ENCODE measurements around the gene CNTF. TPM values are rescaled to one million over a fixed set of nuclear protein-coding genes. Genes with fewer than 3 reads are reported as not detected.

CNTF gene
- total RNA-seq, 1 donor from 2014 or later = 1.2 TPM

DNA sequence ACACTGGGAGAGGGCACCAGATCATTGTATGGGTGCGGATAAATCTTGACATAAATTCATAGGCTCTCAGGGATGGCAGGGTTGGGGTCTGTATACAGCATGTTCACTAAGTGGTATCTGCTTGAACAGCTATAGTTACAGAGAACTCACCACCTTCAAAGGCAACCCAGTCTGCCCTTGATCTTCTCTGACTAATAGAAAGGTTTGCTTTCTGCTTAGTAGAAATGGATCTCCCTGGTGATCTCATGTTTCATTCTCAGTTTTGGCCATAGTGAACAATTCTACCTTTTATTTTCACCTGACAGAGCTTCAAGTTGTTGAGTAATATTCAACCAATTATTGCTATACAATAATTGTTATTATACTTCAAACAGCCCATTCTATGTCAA lies 32.4 kb downstream of the CNTF start:
- intact Hi-C loops (cut with DNase I) = no loop called here

GRCh38 chr11:58656348-58656747 lies 33.9 kb downstream of the CNTF start:
- TF ChIP-seq CTCF (IDR thresholded peaks at IDR 0.05) = no peak
- no peaks in the 10 kb centered on the region for H3K9me3 ChIP-seq
- H3K4me3 ChIP-seq = no peak overlapping the region
- no peak for ATAC-seq
- H3K36me3 ChIP-seq = no peaks in the 10 kb centered on the region
- no peaks in the 10 kb centered on the region for H3K27me3 ChIP-seq
- no peak overlapping the region for H3K27ac ChIP-seq
- H3K4me1 ChIP-seq = no peaks in the 10 kb centered on the region
- no peak for DNase-seq
- intact Hi-C loops (cut with DNase I) = no loop called here

More for the DNA sequence above, 32.4 kb downstream of the CNTF start:
- H3K27ac ChIP-seq = no peak overlapping the region
- no peaks in the 10 kb centered on the region for H3K27me3 ChIP-seq
- no peaks in the 10 kb centered on the region for H3K36me3 ChIP-seq
- no peaks in the 10 kb centered on the region for H3K9me3 ChIP-seq
- DNase-seq (no peak), ATAC-seq (no peak)
- no peak overlapping the region for H3K4me3 ChIP-seq
- no peaks in the 10 kb centered on the region for H3K4me1 ChIP-seq
- no peak for TF ChIP-seq CTCF (IDR thresholded peaks at IDR 0.05)

DNA sequence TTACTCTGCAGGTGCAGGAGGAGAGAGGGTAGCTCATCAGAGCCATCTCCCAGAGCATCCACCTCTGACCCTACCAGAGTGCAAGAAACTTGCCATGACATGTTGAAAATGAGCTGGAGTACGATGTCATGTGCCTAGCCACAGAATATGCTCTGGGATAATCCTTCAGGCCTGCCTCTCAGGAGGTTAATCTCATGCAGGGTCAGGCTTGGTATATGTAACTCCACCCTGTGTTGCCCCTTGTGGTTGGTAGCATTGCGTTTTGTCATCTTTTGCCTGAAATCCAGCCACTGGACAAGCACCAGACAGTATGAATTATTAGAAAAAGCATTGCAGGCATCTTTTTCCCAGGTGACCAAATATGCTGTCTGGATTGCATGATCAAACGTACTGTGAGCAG lies 36.2 kb downstream of the CNTF start:
- H3K27ac ChIP-seq = no peak overlapping the region
- no peak for ATAC-seq
- no peak for TF ChIP-seq CTCF (IDR thresholded peaks at IDR 0.05)
- peaks cover 8% of the 10 kb centered on the region for H3K27me3 ChIP-seq
- intact Hi-C loops (cut with DNase I) = no loop called here
- no peak for DNase-seq
- H3K4me3 ChIP-seq = no peak overlapping the region
- H3K9me3 ChIP-seq = no peaks in the 10 kb centered on the region
- H3K4me1 ChIP-seq = no peaks in the 10 kb centered on the region
- no peaks in the 10 kb centered on the region for H3K36me3 ChIP-seq

DNA sequence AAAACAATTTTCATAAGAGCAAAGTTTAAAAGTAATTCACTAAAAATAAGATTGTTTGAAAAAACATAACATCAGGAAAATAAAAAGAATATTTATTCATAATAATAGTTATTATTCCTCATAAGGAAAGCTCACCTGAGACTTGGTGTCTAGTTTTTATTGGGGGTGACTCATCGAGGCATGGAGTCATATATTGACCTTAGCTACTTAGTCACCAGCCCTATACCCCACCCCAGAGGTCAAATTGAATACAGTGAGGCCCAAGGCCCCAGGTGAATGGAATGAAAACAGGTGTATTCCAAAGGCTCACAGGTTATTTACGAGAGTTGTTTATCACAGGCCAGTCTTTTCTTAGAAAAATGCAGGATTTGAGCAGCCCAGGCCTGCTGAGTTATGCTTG lies 36.9 kb downstream of the CNTF start:
- H3K27ac ChIP-seq = no peak overlapping the region
- no peak overlapping the region for H3K4me3 ChIP-seq
- DNase-seq (no peak), ATAC-seq (no peak)
- no peaks in the 10 kb centered on the region for H3K4me1 ChIP-seq
- intact Hi-C loops (cut with DNase I) = no loop called here
- H3K27me3 ChIP-seq = peaks cover 16% of the 10 kb centered on the region
- no peaks in the 10 kb centered on the region for H3K36me3 ChIP-seq
- H3K9me3 ChIP-seq = no peaks in the 10 kb centered on the region
- no peak for TF ChIP-seq CTCF (IDR thresholded peaks at IDR 0.05)

DNA sequence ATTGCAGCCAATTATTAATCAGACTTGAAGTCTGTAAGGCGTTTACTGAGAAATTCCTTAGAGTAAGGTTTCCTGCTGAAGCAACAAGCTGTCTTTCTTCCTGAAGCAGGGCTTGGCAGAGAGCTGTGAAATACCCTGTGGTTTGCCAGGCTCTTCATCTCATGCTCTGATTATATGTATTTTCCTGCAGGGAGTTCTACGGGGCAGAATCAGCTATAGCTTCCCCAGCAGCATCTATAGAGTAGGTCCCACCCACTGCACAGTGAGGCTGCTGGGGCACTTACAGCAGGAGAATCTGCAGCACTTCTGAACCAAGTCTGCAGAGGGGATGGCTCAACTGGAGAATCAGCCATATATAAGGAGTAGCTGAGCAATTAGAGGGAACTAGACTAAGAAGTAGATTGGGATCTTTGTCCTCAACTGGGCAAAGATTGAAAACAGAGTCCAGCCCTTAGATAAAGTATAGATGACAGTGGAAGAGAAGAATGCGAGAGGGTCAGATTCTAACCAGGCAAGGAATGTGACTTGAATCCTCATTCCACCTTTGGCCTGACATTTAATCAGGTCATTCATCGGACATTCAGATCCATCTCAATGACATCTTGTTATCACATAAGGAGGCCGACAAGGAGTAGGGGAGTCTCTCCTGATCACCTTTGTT lies 37.6 kb downstream of the CNTF start:
- Histone ChIP-seq H3K4me1 (no peaks in the 10 kb centered on the region), H3K27ac (no peak overlapping the region), H3K27me3 (peaks cover 17% of the 10 kb centered on the region), H3K9me3 (no peaks in the 10 kb centered on the region), H3K4me3 (no peak overlapping the region), H3K36me3 (no peaks in the 10 kb centered on the region)
- intact Hi-C loops (cut with DNase I) = no loop called here
- TF ChIP-seq CTCF (IDR thresholded peaks at IDR 0.05) = no peak
- no peak for ATAC-seq
- no peak for DNase-seq

Data from upper lobe of right lung (tissue), 1 donor.